CD4-positive, alpha-beta T cell treated with Interleukin-17A for 1 hour (primary cell): ENCODE measurements around the gene POLR1G.
"Not testable (repeated sequence)": the region's sequence is repeated elsewhere in the genome, so short reads cannot be mapped to it uniquely, and the experiment has no call there.

Experiments
- DNase-seq: peaks from one replicate; pipeline ENCODE4 v3.0.0-alpha.2; 2020

POLR1G gene

GRCh38 chr19:45401815-45402214 lies 4.6 kb upstream of the POLR1G start:
- no peak for DNase-seq

DNA sequence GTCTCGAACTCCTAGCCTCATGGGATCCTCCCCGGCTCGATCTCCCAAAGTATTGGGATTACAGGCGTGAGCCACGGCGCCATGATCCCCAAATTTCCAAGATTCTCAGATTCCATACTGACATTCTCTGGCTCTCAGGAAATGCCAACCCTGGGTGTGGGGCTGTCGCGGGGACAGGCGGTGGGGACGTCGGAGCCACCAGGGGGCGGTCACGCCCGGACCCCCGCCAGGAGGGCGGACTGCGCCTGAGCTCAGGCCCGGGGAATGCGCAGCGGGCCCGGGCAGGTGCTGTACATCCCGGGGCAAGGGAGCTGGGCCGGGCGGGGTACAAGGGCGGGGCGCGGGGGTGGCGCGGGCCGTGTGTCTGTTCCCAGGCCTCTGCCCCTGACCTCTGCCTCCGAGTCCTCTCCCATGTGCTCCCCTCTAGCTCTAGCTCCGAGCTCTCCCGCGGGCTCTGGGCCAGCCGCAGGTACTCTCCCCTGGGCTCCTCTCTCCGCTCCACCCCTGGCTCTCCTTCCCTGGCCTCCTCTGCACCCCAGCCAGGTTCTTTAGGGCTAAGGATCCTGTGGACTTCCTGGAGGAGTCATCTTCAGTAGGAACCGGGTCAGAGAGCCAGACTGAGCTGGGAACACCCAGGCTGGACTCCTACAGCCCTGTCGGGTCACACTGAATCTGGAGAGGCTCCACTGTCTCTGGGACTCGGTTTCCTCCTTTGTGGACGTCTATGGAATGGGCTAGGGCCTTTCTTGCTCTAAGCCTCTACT lies 4.0 kb upstream of the POLR1G start:
- peak; percentile 15 for DNase-seq

GRCh38 chr19:45403272-45403671 lies 3.2 kb upstream of the POLR1G start:
- no peak for DNase-seq

DNA sequence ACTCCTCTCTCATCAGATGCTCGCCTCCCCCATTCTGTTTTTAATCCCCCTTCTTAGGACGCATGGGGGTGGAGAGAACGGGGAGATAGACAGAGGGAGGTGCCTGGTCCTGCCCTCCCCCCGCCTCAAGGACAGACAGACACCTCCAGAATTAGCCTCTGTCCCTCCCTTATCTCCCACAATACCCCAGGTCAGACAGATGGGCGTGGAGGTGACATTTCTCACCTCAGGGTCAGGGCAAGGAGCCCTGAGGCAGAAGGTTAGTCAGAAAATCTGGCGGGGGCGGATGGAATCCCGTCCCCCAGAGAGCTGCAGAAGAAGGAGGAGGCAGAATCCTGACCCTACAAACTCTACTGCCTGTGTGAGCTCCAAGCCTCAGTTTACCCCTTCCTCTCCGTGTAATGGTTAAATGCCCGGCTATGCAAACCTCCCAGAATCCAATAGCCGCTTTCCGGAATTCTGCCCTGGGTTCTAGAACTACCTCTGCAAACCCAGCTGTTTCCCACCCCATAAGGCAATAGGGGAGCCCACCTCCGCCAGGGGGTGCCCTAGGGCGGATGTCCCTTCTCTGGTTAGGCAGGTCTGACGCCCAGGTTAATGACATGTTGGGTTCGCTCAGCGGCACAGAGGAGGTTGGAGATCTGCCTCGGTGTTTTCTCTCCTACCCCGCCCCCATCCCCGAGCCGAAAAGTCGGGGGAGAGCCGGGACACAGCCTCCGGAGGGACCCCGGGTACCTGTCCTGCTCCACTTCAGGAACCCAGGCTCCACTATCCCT lies 2.5 kb upstream of the POLR1G start:
- DNase-seq: peak; percentile 64

GRCh38 chr19:45404557-45405434 lies 1.6 kb upstream of the POLR1G start, which contains the start of gene PPP1R13L:
TSS of gene PPP1R13L (minus strand) at chr19:45405069. CDS start at chr19:45398318, 6,751 bp downstream.
- DNase-seq: peak; percentile 56

GRCh38 chr19:45405435-45406225 lies 814 bp upstream of the POLR1G start:
- peak; percentile 87 for DNase-seq

DNA sequence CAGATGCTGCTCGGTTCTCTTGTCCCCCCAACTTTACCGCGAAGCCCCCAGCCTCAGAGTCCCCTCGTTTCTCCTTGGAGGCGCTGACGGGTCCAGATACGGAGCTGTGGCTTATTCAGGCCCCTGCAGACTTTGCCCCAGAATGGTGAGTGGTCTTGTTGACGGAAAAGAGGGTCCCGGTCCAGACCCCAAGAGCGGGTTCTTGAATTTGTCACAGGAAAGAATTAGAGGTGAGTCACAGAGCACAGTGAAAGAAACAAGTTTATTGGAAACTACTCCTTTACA lies 589 bp downstream of the POLR1G start:
- no peak for DNase-seq

DNA sequence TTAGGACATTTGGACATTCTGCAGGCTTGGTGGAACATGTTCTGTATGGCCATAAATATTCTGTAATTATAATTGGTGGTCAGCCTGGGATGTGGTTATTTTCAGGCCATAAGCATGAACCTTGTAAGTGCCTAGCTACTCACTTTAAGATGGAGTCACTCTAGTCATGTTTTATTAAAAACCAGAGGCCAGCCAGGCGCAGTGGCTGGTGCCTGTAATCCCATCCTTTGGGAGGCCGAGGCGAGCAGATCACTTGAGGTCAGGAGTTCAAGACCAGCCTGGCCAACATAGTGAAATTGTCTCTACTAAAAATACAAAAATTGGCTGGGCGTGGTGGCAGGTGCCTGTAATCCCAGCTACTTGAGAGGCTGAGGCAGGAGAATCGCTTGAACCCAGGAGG lies 1.1 kb downstream of the POLR1G start:
- not testable (repeated sequence) for DNase-seq

GRCh38 chr19:45408121-45408520 lies 1.7 kb downstream of the POLR1G start:
- DNase-seq: no peak

GRCh38 chr19:45408830-45409556 lies 2.5 kb downstream of the POLR1G start:
- DNase-seq: no peak

GRCh38 chr19:45409557-45409920 lies 3.1 kb downstream of the POLR1G start:
- no peak for DNase-seq

DNA sequence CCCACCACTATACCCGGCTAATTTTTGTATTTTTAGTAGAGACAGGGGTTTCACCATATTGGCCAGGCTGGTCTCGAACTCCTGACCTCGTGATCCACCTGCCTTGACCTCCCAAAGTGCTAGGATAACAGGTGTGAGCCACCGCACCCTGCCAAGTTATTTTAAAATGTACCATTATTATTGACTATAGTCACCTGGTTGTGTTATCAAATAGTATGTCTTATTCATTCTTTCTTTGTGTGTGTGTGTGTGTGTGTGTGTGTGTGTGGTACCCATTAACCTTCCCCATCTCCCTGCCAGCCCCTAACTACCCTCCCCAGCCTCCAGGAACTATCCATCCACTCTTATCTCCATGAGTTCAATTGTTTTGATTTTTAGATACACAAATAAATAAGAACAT lies 3.9 kb downstream of the POLR1G start:
- DNase-seq: not testable (repeated sequence)

GRCh38 chr19:45413497-45413896 lies 7.1 kb downstream of the POLR1G start:
- no peak for DNase-seq

DNA sequence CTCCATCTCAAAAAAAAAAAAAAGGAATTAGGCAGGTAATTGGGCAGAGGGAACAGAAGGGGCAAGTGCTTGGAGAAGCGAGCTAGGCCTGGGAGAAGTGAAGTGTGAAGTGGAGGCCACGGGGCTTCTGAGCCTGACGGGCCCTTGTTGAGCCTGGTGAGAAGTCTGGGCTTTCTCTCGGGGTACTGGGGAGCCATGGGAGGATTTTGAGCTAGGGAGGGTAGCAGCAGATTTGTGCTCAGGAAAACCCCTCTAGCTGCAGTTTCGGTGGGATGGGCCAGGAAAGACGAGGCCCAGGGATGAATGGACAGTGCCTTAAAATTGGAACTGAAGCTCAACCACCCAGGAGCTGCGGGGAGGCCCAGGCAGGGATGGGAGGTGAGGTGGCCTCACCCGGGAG lies 8.0 kb downstream of the POLR1G start:
- DNase-seq: no peak

DNA sequence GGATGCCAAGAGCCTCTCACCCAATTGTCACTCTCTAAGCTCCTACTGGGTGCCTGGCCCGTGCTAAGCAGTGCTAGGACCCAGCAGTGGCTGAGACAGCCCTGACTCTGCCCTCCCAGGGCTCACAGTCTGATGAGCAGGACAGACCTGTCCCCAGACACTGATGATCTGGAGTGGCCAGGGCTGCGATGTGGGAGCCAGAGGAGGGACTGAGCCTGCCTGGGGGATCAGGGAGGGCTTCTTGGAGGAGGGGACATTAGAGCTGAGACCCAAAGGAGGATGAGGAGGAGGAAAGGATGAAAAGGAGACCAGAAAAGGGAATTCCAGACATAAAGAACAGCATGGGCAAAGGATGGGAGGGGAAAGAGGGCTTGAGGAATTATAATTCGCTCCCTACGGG lies 10.7 kb downstream of the POLR1G start:
- DNase-seq: no peak

GRCh38 chr19:45418802-45419201 lies 12.4 kb downstream of the POLR1G start:
- DNase-seq: no peak

- no peak for DNase-seq
These were observed 13.0 kb downstream of the POLR1G start for GRCh38 chr19:45419396-45419795.

- DNase-seq: no peak
These were observed 13.5 kb downstream of the POLR1G start for GRCh38 chr19:45419895-45420294.

GRCh38 chr19:45420356-45420755 lies 13.9 kb downstream of the POLR1G start:
- DNase-seq: no peak

DNA sequence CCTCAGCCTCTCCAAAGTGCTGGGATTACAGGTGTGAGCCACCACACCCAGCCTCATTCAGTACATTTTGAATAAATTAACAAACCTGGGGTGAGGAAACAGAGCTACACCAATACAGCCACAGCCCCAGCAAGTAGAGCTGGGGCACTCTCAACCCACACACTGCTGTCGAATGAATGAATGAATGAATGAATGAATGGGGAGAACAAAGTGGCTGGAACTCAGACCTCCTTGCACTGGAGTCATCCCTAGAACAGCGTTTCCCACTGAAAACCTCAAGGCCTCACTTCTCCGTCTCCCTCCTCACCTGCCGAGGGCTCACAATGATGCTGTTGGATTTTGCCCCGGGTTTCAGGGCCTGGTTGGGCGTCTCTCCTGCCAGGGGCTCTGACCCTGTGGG lies 14.4 kb downstream of the POLR1G start:
- no peak for DNase-seq

DNA sequence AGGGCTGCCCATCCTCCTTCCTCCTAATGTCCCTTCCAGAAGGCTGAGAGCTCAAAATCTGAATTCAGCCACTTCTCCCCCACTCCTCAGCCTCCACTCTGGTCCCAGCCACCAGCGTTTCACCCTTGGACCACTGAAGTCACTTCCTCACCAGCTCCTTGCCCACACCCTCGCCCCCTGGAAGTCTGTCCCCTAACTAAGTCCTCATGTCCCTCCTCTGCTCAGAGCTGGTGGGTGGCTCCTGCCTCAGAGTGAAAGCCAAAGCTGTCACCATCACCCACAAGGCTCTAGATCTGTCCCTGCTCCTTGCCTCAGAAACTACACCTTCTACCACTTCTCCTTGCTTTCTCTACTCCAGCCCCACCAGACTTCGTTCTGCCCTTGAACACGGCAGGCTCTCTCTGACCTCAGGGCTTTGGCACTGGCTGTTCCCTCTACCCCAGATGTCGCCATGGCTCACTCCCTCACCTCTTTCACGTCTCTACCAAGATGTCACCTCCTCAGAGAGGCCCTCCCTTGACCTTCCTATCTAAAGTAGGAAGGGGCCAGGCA lies 15.6 kb downstream of the POLR1G start:
- no peak for DNase-seq
